ENCODE data around the gene PFDN5. TPM values are rescaled to one million over a fixed set of nuclear protein-coding genes. Genes with fewer than 3 reads are reported as not detected.
A peak's percentile ranks its signal among the peaks of the same experiment; 100 is the strongest.

PFDN5 gene
- total and polyA plus RNA-seq, 9 of the 15 experiments (the other 6 are each of a cell fraction or from before 2014, with no cell fraction given): 361 to 1,636 (median 742) TPM

DNA sequence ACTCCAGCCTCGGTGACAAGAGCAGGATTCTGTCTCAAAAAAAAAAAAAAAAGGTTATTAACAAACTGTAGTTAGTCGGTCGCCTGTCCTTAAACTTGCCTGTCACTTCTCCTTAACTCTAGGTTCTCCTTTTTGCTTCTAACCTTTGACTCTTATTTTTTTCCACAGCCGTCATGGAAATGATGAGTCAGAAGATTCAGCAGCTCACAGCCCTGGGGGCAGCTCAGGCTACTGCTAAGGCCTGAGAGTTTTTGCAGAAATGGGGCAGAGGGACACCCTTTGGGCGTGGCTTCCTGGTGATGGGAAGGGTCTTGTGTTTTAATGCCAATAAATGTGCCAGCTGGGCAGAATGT is 3.7 kb downstream of the PFDN5 start:
- no peak overlapping the region; a peak in 1 of 4 replicates for H3K9ac ChIP-seq (ENCODE audit: insufficient read depth in 1 of 2, low read depth in 2 of 2, low read length in 2 of 2)
- BruUV-seq (replicated peaks): no TSS peak
- no peak overlapping the region for H2AFZ ChIP-seq (ENCODE audit: low read depth, low read length)
- H3K9me1 ChIP-seq (ENCODE audit: control insufficient read depth, insufficient read depth, low read length): no peaks in the 10 kb centered on the region
- H3K27ac ChIP-seq (ENCODE audit: extremely low read depth, low read depth, low read length): peak overlapping the region; percentile 60; the same call in 2 of the 3 replicates
- H3K9me3 ChIP-seq (replicated peaks; ENCODE audit: control insufficient read depth, insufficient read depth, low read depth, low read length): no peaks in the 10 kb centered on the region
- peak; percentile 6 for FAIRE-seq
- ChIA-PET POLR2A (interaction anchor here (0.6 to 1.6 kb wide), 8 partner anchors 9 to 238 kb away, joined by 3 to 12 read pairs (median 4); partner anchors contain the start of gene AAAS), CTCF (ENCODE audit: low intra/inter-chr PET ratio) (no interaction called here)
- DNase-seq (ENCODE audit: extremely low read depth in 1 of 4, low spot score in 3 of 4): peak in 2 of 4 experiments; percentile 40 to 76
- intact Hi-C loops (cut with micrococcal nuclease): no loop called here
- WGBS (ENCODE audit: insufficient coverage, low coverage, missing lambda C conversion rate): 26% methylated on average over 4 of the region's 5 CpGs
- ATAC-seq: no peak
- H3K27me3 ChIP-seq (ENCODE audit: control insufficient read depth in 2 of 2, insufficient read depth in 2 of 2, low read length in 2 of 2): no peaks in the 10 kb centered on the region
- in situ Hi-C loops (cut with MboI): no loop called here
- no peak overlapping the region for H3K4me2 ChIP-seq (ENCODE audit: insufficient read depth, low read length)
- H4K20me1 ChIP-seq (replicated peaks; ENCODE audit: control insufficient read depth, insufficient read depth, low read length): no peaks in the 10 kb centered on the region
- H3K36me3 ChIP-seq (ENCODE audit: control insufficient read depth, insufficient read depth, low read length): peaks cover 71% of the 10 kb centered on the region
- H3K79me2 ChIP-seq (ENCODE audit: control insufficient read depth, insufficient read depth, low read length): peaks cover 28% of the 10 kb centered on the region
- H3K4me3 ChIP-seq: no peak overlapping the region
- peaks cover 23 to 28% of the 10 kb centered on the region in 2 experiments; a peak in 4 of 5 replicates for H3K4me1 ChIP-seq (replicated peaks in 1 of 2; ENCODE audit: control insufficient read depth in 2 of 2, insufficient read depth in 2 of 2, low read length in 2 of 2)
- no peak for TF ChIP-seq GTF2E2 (tag; IDR thresholded peaks at IDR 0.05)
- TF ChIP-seq ZNF174 (CRISPR knock-in tag; IDR thresholded peaks at IDR 0.05): no peak
- no peak for TF ChIP-seq ZNF232 (CRISPR knock-in tag; IDR thresholded peaks at IDR 0.05)
- no peak for TF ChIP-seq SRSF7 (optimal IDR thresholded peaks at IDR 0.05; ENCODE audit: low read depth, low read length)
- no peak for TF ChIP-seq ZFP1 (CRISPR knock-in tag; IDR thresholded peaks at IDR 0.05)
- TF ChIP-seq POLR2B (IDR thresholded peaks at IDR 0.05; ENCODE audit: low read depth, partially characterized antibody): no peak
- TF ChIP-seq GTF2B (IDR thresholded peaks at IDR 0.05; ENCODE audit: extremely low read depth, insufficient read length): no peak
- TF ChIP-seq RFX1 (IDR thresholded peaks at IDR 0.05): no peak
- no peak for TF ChIP-seq HDAC6 (IDR thresholded peaks at IDR 0.05; ENCODE audit: low read depth, low read length)
- 0 out of 2 replicates have a peak, but pooled peaks have one; percentile 39 for TF ChIP-seq GATAD2A (IDR thresholded peaks at IDR 0.05)
- TF ChIP-seq HDAC3 (IDR thresholded peaks at IDR 0.05; ENCODE audit: borderline replicate concordance, partially characterized antibody): no peak
- no peak for TF ChIP-seq TARDBP (IDR thresholded peaks at IDR 0.05)
- TF ChIP-seq STAG1 (CRISPR knock-in tag; IDR thresholded peaks at IDR 0.05; ENCODE audit: borderline replicate concordance): no peak
- no peak for TF ChIP-seq NUFIP1 (IDR thresholded peaks at IDR 0.05; ENCODE audit: partially characterized antibody)
- TF ChIP-seq NCOR1 (IDR thresholded peaks at IDR 0.05): no peak
- TF ChIP-seq TAL1 (IDR thresholded peaks at IDR 0.05): no peak
- TF ChIP-seq CHCHD3 (CRISPR knock-in tag; IDR thresholded peaks at IDR 0.05): no peak
- peak; percentile 82 for TF ChIP-seq NR2C1 (IDR thresholded peaks at IDR 0.05)
- TF ChIP-seq NR2C1 (tag; IDR thresholded peaks at IDR 0.05): peak; percentile 93
- TF ChIP-seq MAZ (CRISPR knock-in tag; conservative IDR thresholded peaks at IDR 0.05 in 1 of 2, IDR thresholded peaks at IDR 0.05 in 1 of 2): no peak
- TF ChIP-seq RUNX1 (IDR thresholded peaks at IDR 0.05; ENCODE audit: low read depth): no peak
- TF ChIP-seq CBX5 (IDR thresholded peaks at IDR 0.05; ENCODE audit: borderline replicate concordance, low read depth): no peak
- TF ChIP-seq NFE2L1 (tag; IDR thresholded peaks at IDR 0.05; ENCODE audit: borderline replicate concordance, low read depth): no peak
- TF ChIP-seq SAFB2 (IDR thresholded peaks at IDR 0.05; ENCODE audit: borderline replicate concordance, low read depth, low read length, severe bottlenecking): no peak

All from K562 (cell line).